ENCODE measurements around the gene SERPINB4.

Gene SERPINB4

DNA sequence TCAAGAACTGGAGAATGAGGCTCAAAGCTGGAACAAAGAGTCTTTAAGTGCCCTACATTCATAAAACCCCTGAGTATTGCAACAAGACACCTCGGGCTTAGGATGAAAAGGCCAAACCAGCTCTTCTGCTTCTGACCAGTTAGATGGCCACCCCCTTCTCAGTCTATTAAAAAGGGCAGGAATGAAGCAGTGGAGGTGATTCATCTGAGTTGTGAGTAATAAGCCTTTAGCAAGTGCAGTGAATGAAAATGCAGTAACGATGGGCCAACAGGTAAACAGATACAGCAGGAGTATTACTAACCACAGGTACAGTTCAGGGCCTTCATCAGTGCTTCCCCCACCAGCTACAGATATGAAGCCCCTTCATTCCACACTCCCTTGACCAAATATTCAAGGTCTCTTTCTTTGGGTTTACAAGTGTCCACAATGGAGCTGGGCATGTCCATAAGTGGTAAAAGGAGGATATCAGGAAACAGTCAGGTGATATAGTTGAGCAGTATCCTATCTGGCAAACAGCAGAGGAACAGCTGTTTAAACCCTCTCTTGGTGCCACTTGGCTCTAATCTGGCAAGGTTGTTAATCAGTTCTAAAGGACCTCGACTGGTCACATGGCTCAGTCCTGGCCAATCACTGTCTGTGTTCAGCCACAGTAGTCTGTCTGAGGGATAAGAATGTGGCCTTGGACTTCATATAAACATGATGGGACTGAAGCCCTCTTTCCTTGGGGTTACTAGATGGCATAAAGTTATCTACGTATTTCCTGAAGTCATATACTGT is 39.1 kb downstream of the SERPINB4 start:
- Histone ChIP-seq H3K9ac (no peak overlapping the region), H3K4me3 (no peak overlapping the region), H3K9me3 (replicated peaks in 1 of 11) (peaks cover 0 to 7% (median 0%) of the 10 kb centered on the region in 11 experiments; a peak in 5 of 22 replicates), H3K27ac (no peak overlapping the region), H3K4me2 (no peak overlapping the region), H4K20me1 (no peaks in the 10 kb centered on the region), H3K36me3 (no peaks in the 10 kb centered on the region), H3K4me1 (peaks cover 0 to 16% (median 0%) of the 10 kb centered on the region in 10 experiments; a peak in 3 of 20 replicates), H3K27me3 (no peaks in the 10 kb centered on the region)
- no peak for TF ChIP-seq Cebpa-rat (IDR thresholded peaks at IDR 0.05)

- Histone ChIP-seq H3K4me2 (peak overlapping the region in 2 of 11 experiments; percentile 31 to 53; a peak in 2 of 22 replicates), H3K27ac (no peak overlapping the region), H3K36me3 (no peaks in the 10 kb centered on the region), H3K4me1 (peaks cover 0 to 16% (median 0%) of the 10 kb centered on the region in 10 experiments; a peak in 3 of 20 replicates), H3K9ac (no peak overlapping the region), H4K20me1 (no peaks in the 10 kb centered on the region), H3K9me3 (replicated peaks in 1 of 11) (peaks cover 0 to 7% (median 0%) of the 10 kb centered on the region in 11 experiments; a peak in 5 of 22 replicates), H3K4me3 (no peak overlapping the region), H3K27me3 (no peaks in the 10 kb centered on the region)
- no peak for TF ChIP-seq Cebpa-rat (IDR thresholded peaks at IDR 0.05)
These were observed 40.3 kb downstream of the SERPINB4 start for GRCh38 chr18:63603772-63604171.

DNA sequence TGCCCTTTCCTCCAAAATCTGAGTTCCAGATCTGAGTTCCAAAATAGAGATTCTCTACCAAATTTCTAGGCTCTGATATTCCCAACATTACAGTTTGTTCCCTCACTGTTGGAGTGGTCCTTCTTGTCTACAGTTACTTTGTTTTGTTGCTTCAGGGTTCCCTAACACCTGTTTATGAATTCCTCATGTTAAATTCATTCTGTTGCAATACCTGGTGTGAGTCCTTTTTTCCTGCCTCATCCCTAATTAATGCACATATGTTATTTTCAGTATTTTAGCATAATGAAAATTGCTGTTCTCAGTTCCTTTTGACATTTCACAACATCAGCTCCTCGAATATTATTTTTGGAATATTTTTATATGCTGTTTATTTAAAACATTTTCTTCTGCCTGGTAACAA is 40.7 kb downstream of the SERPINB4 start:
- Histone ChIP-seq H4K20me1 (no peaks in the 10 kb centered on the region), H3K9ac (no peak overlapping the region), H3K4me1 (peaks cover 0 to 16% (median 0%) of the 10 kb centered on the region in 10 experiments; a peak in 3 of 20 replicates), H3K4me2 (peak overlapping the region in 1 of 11 experiments; percentile 53; a peak in 2 of 22 replicates), H3K4me3 (no peak overlapping the region), H3K27me3 (no peaks in the 10 kb centered on the region), H3K9me3 (replicated peaks in 1 of 11) (peaks cover 0 to 7% (median 0%) of the 10 kb centered on the region in 11 experiments; a peak in 5 of 22 replicates), H3K36me3 (no peaks in the 10 kb centered on the region), H3K27ac (no peak overlapping the region)
- TF ChIP-seq Cebpa-rat (IDR thresholded peaks at IDR 0.05): no peak

DNA sequence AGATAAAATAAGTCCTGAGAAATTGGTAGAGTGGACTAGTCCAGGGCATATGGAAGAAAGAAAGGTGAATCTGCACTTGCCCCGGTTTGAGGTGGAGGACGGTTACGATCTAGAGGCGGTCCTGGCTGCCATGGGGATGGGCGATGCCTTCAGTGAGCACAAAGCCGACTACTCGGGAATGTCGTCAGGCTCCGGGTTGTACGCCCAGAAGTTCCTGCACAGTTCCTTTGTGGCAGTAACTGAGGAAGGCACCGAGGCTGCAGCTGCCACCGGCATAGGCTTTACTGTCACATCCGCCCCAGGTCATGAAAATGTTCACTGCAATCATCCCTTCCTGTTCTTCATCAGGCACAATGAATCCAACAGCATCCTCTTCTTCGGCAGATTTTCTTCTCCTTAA is 47.1 kb downstream of the SERPINB4 start:
- Histone ChIP-seq H3K36me3 (no peaks in the 10 kb centered on the region), H3K4me2 (no peak overlapping the region), H3K27ac (no peak overlapping the region), H3K9ac (no peak overlapping the region), H3K4me3 (no peak overlapping the region), H3K27me3 (no peaks in the 10 kb centered on the region), H4K20me1 (no peaks in the 10 kb centered on the region), H3K4me1 (no peaks in the 10 kb centered on the region), H3K9me3 (replicated peaks in 1 of 11) (peaks cover 0 to 7% (median 0%) of the 10 kb centered on the region in 11 experiments; a peak in 5 of 22 replicates)
- TF ChIP-seq Cebpa-rat (IDR thresholded peaks at IDR 0.05): no peak

- Histone ChIP-seq H3K4me1 (peaks cover 0 to 12% (median 2%) of the 10 kb centered on the region in 10 experiments; a peak in 8 of 20 replicates), H3K9me3 (replicated peaks in 1 of 11) (peaks cover 0 to 13% (median 6%) of the 10 kb centered on the region in 11 experiments; a peak in 7 of 22 replicates), H3K9ac (no peak overlapping the region), H3K27ac (no peak overlapping the region), H3K4me2 (no peak overlapping the region), H3K36me3 (no peaks in the 10 kb centered on the region), H4K20me1 (no peaks in the 10 kb centered on the region), H3K27me3 (no peaks in the 10 kb centered on the region), H3K4me3 (no peak overlapping the region)
- TF ChIP-seq Cebpa-rat (IDR thresholded peaks at IDR 0.05): no peak
These were observed 51.6 kb downstream of the SERPINB4 start for GRCh38 chr18:63592471-63592870.

GRCh38 chr18:63591725-63592124 is 52.3 kb downstream of the SERPINB4 start:
- TF ChIP-seq Cebpa-rat (IDR thresholded peaks at IDR 0.05): no peak
- H3K9me3 ChIP-seq (replicated peaks in 1 of 11): peaks cover 0 to 13% (median 6%) of the 10 kb centered on the region in 11 experiments; a peak in 7 of 22 replicates
- H3K27ac ChIP-seq: no peak overlapping the region
- no peak overlapping the region for H3K4me2 ChIP-seq
- no peaks in the 10 kb centered on the region for H3K36me3 ChIP-seq
- no peaks in the 10 kb centered on the region for H4K20me1 ChIP-seq
- no peaks in the 10 kb centered on the region for H3K27me3 ChIP-seq
- H3K4me1 ChIP-seq: peaks cover 0 to 12% (median 2%) of the 10 kb centered on the region in 10 experiments; a peak in 8 of 20 replicates
- H3K4me3 ChIP-seq: no peak overlapping the region
- no peak overlapping the region for H3K9ac ChIP-seq

DNA sequence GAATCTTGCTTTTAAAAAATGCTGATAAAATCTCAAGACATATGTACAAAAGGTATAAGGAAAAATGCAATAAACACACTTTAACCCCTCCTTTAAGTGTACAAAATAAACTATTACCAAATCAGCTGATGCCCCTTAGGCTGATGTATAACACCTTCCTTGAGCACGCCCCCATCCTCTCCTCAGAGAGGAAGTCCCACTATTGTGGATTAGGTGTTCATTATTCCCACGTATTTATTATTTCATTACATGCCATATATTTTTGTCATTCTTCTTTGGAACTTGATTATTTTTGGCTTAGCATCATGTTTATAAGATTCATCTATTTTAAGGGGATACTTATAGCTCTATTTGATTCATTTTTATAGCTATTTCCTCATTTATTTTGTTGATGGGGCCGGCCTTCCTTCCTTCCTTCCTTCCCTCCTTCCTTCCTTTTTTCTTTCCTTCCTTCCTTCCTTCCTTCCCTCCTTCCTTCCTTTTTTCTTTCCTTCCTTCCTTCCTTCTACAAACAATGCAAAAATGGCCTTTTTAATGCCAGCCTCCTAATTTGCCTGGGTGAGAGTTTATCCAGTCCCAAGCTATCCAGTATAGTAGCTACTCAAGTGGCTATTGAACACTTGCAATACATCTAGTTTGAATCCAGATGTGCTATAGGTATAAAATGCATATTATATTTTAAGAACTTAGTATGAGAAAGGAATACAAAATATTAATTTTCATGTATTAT is 52.9 kb downstream of the SERPINB4 start:
- Histone ChIP-seq H3K27me3 (no peaks in the 10 kb centered on the region), H3K27ac (no peak overlapping the region), H3K4me2 (peak overlapping the region in 2 of 11 experiments; percentile 38 to 42; a peak in 4 of 22 replicates), H3K9me3 (replicated peaks in 1 of 11) (peaks cover 0 to 13% (median 6%) of the 10 kb centered on the region in 11 experiments; a peak in 7 of 22 replicates), H3K36me3 (no peaks in the 10 kb centered on the region), H3K4me3 (no peak overlapping the region), H3K9ac (no peak overlapping the region), H3K4me1 (peaks cover 0 to 12% (median 2%) of the 10 kb centered on the region in 10 experiments; a peak in 8 of 20 replicates), H4K20me1 (no peaks in the 10 kb centered on the region)
- no peak for TF ChIP-seq Cebpa-rat (IDR thresholded peaks at IDR 0.05)

- Histone ChIP-seq H4K20me1 (no peaks in the 10 kb centered on the region), H3K4me2 (peak overlapping the region in 5 of 11 experiments; percentile 31 to 45 (median 42); a peak in 8 of 22 replicates), H3K4me1 (peaks cover 0 to 14% (median 2%) of the 10 kb centered on the region in 10 experiments; a peak in 8 of 20 replicates), H3K27me3 (no peaks in the 10 kb centered on the region), H3K36me3 (no peaks in the 10 kb centered on the region), H3K4me3 (no peak overlapping the region), H3K9ac (no peak overlapping the region), H3K9me3 (replicated peaks in 1 of 11) (peaks cover 0 to 13% (median 6%) of the 10 kb centered on the region in 11 experiments; a peak in 7 of 22 replicates), H3K27ac (no peak overlapping the region)
- TF ChIP-seq Cebpa-rat (IDR thresholded peaks at IDR 0.05): peak in 1 of 11 experiments; percentile 42; a peak in 1 of 22 replicates
These were observed 53.7 kb downstream of the SERPINB4 start for GRCh38 chr18:63590373-63590772.

DNA sequence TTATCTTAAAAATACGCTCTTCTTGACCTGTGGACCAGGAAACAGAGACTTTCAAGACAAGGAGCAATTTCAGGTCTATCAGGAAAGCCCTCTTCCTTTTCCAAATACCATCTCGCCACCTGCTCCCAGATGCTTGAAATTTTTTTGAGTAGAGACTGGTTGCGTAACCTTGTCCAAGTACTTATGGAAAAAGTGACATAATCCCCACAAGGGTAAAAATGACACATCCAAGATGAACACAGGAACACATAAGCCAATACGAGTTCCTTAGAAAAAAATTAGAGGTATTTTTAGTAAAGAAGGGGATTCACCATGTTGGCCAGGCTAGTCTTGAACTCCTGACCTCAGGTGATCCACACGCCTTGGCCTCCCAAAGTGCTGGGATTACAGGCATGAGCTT is 55.1 kb downstream of the SERPINB4 start:
- H3K9ac ChIP-seq: no peak overlapping the region
- H3K4me1 ChIP-seq: peaks cover 0 to 26% (median 2%) of the 10 kb centered on the region in 10 experiments; a peak in 8 of 20 replicates
- H3K27ac ChIP-seq: no peak overlapping the region
- no peak overlapping the region for H3K4me3 ChIP-seq
- H3K36me3 ChIP-seq: no peaks in the 10 kb centered on the region
- H4K20me1 ChIP-seq: no peaks in the 10 kb centered on the region
- H3K4me2 ChIP-seq: no peak overlapping the region
- no peaks in the 10 kb centered on the region for H3K27me3 ChIP-seq
- peak in 4 of 11 experiments; percentile 27 to 62 (median 39); a peak in 4 of 22 replicates for TF ChIP-seq Cebpa-rat (IDR thresholded peaks at IDR 0.05)
- H3K9me3 ChIP-seq (replicated peaks in 1 of 11): peaks cover 0 to 13% (median 6%) of the 10 kb centered on the region in 11 experiments; a peak in 7 of 22 replicates
